ENCODE data around the gene DRD3.

DNA sequence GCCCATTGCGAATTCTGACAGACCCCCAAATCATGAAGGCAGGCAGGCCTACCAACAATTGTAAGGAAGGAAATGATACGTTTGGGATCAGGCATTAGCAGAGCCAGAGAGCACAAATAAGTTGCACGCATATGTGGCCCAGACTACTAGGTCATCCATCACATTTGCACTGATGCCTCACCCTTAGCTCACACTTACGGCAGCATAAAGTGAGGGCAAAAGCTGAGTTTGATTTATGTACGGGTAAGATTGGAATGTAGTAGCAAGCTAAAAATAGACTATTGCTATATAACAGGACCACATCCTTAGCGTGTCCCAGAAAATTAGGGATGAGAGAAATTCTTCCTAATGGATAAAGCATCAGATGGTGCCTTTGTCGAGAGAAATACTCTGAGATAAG, 63.7 kb downstream of the DRD3 start:
- TF ChIP-seq CTCF (IDR thresholded peaks at IDR 0.05) (no peak), POLR2A (IDR thresholded peaks at IDR 0.05) (no peak)

Measured in adrenal gland (tissue), 5 donors.